Hepatocyte (in vitro differentiated cells): Measurements from ENCODE around the gene SPAG16.

ENCODE experiments used
- EZH2 ChIP-seq: fragments of 200-600 bp; sonication (generic); IDR thresholded peaks from 2 replicates; pipeline ENCODE4 v1.6.1; 2016; ENCODE audit warnings: antibody characterized with exemption, mild to moderate bottlenecking, borderline replicate concordance
- EZH2phosphoT487 ChIP-seq: fragments of 200-600 bp; sonication (generic); IDR thresholded peaks from one replicate; pipeline ENCODE4 v1.6.1; 2018; ENCODE audit warnings: antibody characterized with exemption, mild to moderate bottlenecking, low read depth, moderate library complexity; ENCODE audit not compliant: unreplicated experiment, severe bottlenecking
- TF ChIP-seq, protein P1 (sequence below): fragments of 200-600 bp; sonication (generic); IDR thresholded peaks from 2 replicates; pipeline ENCODE4 v1.5.1; 2016; ENCODE audit warnings: antibody characterized with exemption, mild to moderate bottlenecking; ENCODE audit not compliant: poor library complexity

DNA sequence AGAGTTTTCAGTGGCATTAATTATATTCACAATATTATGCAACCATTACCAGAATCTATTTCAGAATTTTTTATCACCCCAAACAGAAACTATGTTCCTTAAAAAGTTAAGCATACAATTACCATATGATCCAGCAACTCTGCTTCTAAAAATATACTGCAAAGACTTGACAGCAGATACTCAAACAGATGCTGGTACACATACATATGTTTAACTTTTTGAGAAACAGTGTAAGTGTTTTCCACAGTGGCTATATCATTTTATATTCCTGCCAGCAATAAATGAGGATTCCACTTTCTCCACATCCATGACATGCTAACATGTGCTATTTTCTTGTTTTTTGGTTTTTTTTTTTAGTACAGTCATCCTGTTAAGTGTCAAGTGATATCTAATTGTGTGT, 687.3 kb downstream of the SPAG16 start:
- TF ChIP-seq, protein P1, sequence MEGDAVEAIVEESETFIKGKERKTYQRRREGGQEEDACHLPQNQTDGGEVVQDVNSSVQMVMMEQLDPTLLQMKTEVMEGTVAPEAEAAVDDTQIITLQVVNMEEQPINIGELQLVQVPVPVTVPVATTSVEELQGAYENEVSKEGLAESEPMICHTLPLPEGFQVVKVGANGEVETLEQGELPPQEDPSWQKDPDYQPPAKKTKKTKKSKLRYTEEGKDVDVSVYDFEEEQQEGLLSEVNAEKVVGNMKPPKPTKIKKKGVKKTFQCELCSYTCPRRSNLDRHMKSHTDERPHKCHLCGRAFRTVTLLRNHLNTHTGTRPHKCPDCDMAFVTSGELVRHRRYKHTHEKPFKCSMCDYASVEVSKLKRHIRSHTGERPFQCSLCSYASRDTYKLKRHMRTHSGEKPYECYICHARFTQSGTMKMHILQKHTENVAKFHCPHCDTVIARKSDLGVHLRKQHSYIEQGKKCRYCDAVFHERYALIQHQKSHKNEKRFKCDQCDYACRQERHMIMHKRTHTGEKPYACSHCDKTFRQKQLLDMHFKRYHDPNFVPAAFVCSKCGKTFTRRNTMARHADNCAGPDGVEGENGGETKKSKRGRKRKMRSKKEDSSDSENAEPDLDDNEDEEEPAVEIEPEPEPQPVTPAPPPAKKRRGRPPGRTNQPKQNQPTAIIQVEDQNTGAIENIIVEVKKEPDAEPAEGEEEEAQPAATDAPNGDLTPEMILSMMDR = no peak
- TF ChIP-seq EZH2 = no peak
- no peak for TF ChIP-seq EZH2phosphoT487
